Kidney (tissue), 14 donors: Measurements from ENCODE around the gene GPC1. TPM values are rescaled to one million over a fixed set of nuclear protein-coding genes. Genes with fewer than 3 reads are reported as not detected.

Experiments used
- DNase-seq, 5 donors: peaks; one replicate each; pipeline ENCODE4 v3.0.0-alpha.2; 2013 to 2020
- FAIRE-seq: peaks from 2 replicates; lab custom pipeline; 2012; peaks lifted over from hg19 to GRCh38; lab: Jason Lieb, UNC
- H3K27ac ChIP-seq, 2 donors: one replicate each; pipeline ENCODE4 v1.7.0; 2013; ENCODE audit warnings: low read depth in 2 of 2, low read length in 2 of 2, inconsistent platforms in 1 of 2
- H3K27me3 ChIP-seq: one replicate; pipeline ENCODE4 v1.7.1; 2013; ENCODE audit warnings: low read length, inconsistent platforms; ENCODE audit not compliant: control insufficient read depth, insufficient read depth
- H3K36me3 ChIP-seq, 3 donors: one replicate each; pipeline versions ENCODE4 v1.7.0 to v1.7.1; 2013; ENCODE audit warnings: low read length in 3 of 3, control low read depth in 1 of 3, inconsistent platforms in 1 of 3; ENCODE audit not compliant: insufficient read depth in 3 of 3, control insufficient read depth in 2 of 3
- H3K4me1 ChIP-seq, 3 donors: one replicate each; pipeline versions ENCODE4 v1.7.0 to v1.7.1; 2013; ENCODE audit warnings: low read length in 3 of 3, inconsistent platforms in 1 of 3, low read depth in 1 of 3; ENCODE audit not compliant: control insufficient read depth in 2 of 3, insufficient read depth in 2 of 3
- H3K4me3 ChIP-seq, 3 donors: one replicate each; pipeline versions ENCODE4 v1.7.0 to v1.8.1; 2013; ENCODE audit warnings: low read length in 3 of 3, control low read depth in 1 of 3, inconsistent platforms in 1 of 3
- H3K9ac ChIP-seq, 3 donors: one replicate each; pipeline versions ENCODE4 v1.7.0 to v1.7.1; 2013; ENCODE audit warnings: low read length in 3 of 3, control low read depth in 1 of 3, inconsistent platforms in 1 of 3
- H3K9me3 ChIP-seq, 3 donors: one replicate each; pipeline versions ENCODE4 v1.7.0 to v1.7.1; 2013; ENCODE audit warnings: low read length in 3 of 3, control low read depth in 1 of 3, inconsistent platforms in 1 of 3; ENCODE audit not compliant: control insufficient read depth in 2 of 3, insufficient read depth in 1 of 3
- CTCF ChIP-seq: IDR thresholded peaks from 3 replicates; pipeline ENCODE4 v1.5.1; 2012; ENCODE audit warnings: mild to moderate bottlenecking, moderate library complexity, borderline replicate concordance; ENCODE audit not compliant: insufficient read depth; ENCODE audit errors: extremely low read depth
- intact Hi-C: fragments of 100-400 bp; cut with DNase I; formaldehyde crosslinking; loops from one replicate; pipeline ENCODE4 v1.11.1; 2022
- polyA plus RNA-seq: library from polyadenylated mRNA; stranded (reverse); fragments of 350-450 nt; fragmentation: Illumina TruSeq; extraction: RNeasy Lipid Tissue Mini Kit (QIAGEN cat#74804); gene quantifications from one replicate; pipeline ENCODE4 v1.2.3, GENCODE V29; 2014; ENCODE audit warnings: low read depth, low replicate concordance; ENCODE audit not compliant: insufficient read depth
- total RNA-seq: library from RNA; stranded (reverse); fragmentation: NEBNext Ultra II Directional; extraction: Animal tissue kit (Norgen Biotek cat#: 25700); gene quantifications from one replicate; pipeline ENCODE4 v1.2.1, GENCODE V29; 2021
- donor health status: control.
- donor health status: control.
- donor health status: control.
- donor health status: control.
- donor health status: control.
- donor health status: DM: yes; HTN: yes; CAD: no.
- donor health status: Normal renal cell carcinoma (clear cell type).

GPC1 gene
- total and polyA plus RNA-seq, 2 donors from 2014 or later: 18.4 to 124 TPM

GRCh38 chr2:240502430-240503121 lies 67.1 kb downstream of the GPC1 start:
- peak in 2 of 5 donors; percentile 8 to 61 for DNase-seq
- Histone ChIP-seq H3K4me3 (no peak overlapping the region), H3K9ac (no peak overlapping the region), H3K27me3 (no peaks in the 10 kb centered on the region), H3K27ac (no peak overlapping the region), H3K36me3 (peaks cover 0 to 4% (median 0%) of the 10 kb centered on the region in 3 donors), H3K9me3 (no peaks in the 10 kb centered on the region), H3K4me1 (no peaks in the 10 kb centered on the region)
- no peak for FAIRE-seq
- intact Hi-C loops: no loop called here
- no peak for TF ChIP-seq CTCF

GRCh38 chr2:240503375-240503774 lies 67.9 kb downstream of the GPC1 start:
- Histone ChIP-seq H3K27ac (no peak overlapping the region), H3K9me3 (no peaks in the 10 kb centered on the region), H3K4me1 (no peaks in the 10 kb centered on the region), H3K9ac (no peak overlapping the region), H3K4me3 (no peak overlapping the region), H3K36me3 (peaks cover 0 to 4% (median 0%) of the 10 kb centered on the region in 3 donors), H3K27me3 (no peaks in the 10 kb centered on the region)
- DNase-seq (no peak), FAIRE-seq (no peak)
- TF ChIP-seq CTCF: no peak
- intact Hi-C loops: no loop called here

- Histone ChIP-seq H3K4me3 (no peak overlapping the region), H3K27me3 (no peaks in the 10 kb centered on the region), H3K9me3 (no peaks in the 10 kb centered on the region), H3K9ac (no peak overlapping the region), H3K27ac (no peak overlapping the region), H3K4me1 (no peaks in the 10 kb centered on the region), H3K36me3 (peaks cover 0 to 5% (median 0%) of the 10 kb centered on the region in 3 donors)
- FAIRE-seq: no peak
- DNase-seq: peak in 2 of 5 donors; percentile 4 to 45
- TF ChIP-seq CTCF: no peak
- intact Hi-C loops: no loop called here
Observed at GRCh38 chr2:240503848-240504247, 68.4 kb downstream of the GPC1 start.
